RWPE2 (cell line): ENCODE data around the gene TSPAN19.

ENCODE experiments used
- ATAC-seq: fragments of 200-7000 bp; cut with Tn5 transposase; 3 replicates; pipeline ENCODE4 v1.9.1; 2021; ENCODE audit warnings: low read depth
- DNase-seq: peaks from one replicate; pipeline ENCODE4 v3.0.0-alpha.2; 2020; ENCODE audit warnings: low spot score
- H3K27ac ChIP-seq: fragments of 450-650 bp; 2 replicates; pipeline ENCODE4 v1.5.1; 2017; ENCODE audit warnings: mild to moderate bottlenecking; ENCODE audit not compliant: poor library complexity, severe bottlenecking
- H3K27me3 ChIP-seq: fragments of 250-450 bp; sonication (Bioruptor Pico); 2 replicates; pipeline ENCODE4 v1.5.1; 2021; ENCODE audit warnings: mild to moderate bottlenecking, moderate library complexity; ENCODE audit not compliant: insufficient read depth, poor library complexity, severe bottlenecking
- H3K36me3 ChIP-seq: fragments of 250-450 bp; sonication (Bioruptor Pico); 2 replicates; pipeline ENCODE4 v1.5.1; 2020; ENCODE audit warnings: low read depth, mild to moderate bottlenecking, moderate library complexity
- H3K4me1 ChIP-seq: fragments of 250-450 bp; sonication (Bioruptor Pico); 2 replicates; pipeline ENCODE4 v1.5.1; 2021; ENCODE audit warnings: mild to moderate bottlenecking, moderate library complexity; ENCODE audit not compliant: insufficient read depth, poor library complexity, severe bottlenecking
- H3K4me3 ChIP-seq: fragments of 250-450 bp; sonication (Bioruptor Pico); 2 replicates; pipeline ENCODE4 v1.5.1; 2021; ENCODE audit warnings: mild to moderate bottlenecking, moderate library complexity; ENCODE audit not compliant: severe bottlenecking
- H3K9me3 ChIP-seq: fragments of 250-450 bp; sonication (Bioruptor Pico); 2 replicates; pipeline ENCODE4 v1.5.1; 2021; ENCODE audit warnings: mild to moderate bottlenecking, moderate library complexity; ENCODE audit not compliant: severe bottlenecking
- TF ChIP-seq, protein P1 (sequence below): fragments of 450-650 bp; IDR thresholded peaks from one replicate; pipeline ENCODE4 v1.5.1; 2017; ENCODE audit warnings: mild to moderate bottlenecking, moderate library complexity; ENCODE audit not compliant: poor library complexity, severe bottlenecking

Gene TSPAN19

DNA sequence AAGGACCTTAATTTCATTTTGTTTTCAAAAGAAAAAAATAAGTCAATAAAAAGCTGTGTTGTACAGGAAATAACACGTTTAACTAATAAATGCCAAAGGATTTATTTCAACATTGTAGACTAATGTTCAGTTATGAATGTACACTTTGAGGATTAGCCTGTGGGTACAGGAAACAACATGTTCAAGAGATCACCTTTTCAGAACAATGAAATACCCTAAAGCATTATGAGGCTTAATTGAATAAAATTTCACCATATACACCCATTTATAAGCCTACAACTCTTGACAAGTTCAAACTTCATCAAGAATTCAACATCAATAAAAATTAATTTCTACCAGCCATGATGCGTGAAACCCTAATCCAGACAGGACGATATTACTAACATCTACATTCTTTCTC is 66.9 kb downstream of the TSPAN19 start:
- Histone ChIP-seq H3K9me3 (no peaks in the 10 kb centered on the region), H3K4me1 (peaks cover 17% of the 10 kb centered on the region), H3K36me3 (no peaks in the 10 kb centered on the region), H3K27ac (peak overlapping the region; percentile 50), H3K4me3 (no peak overlapping the region), H3K27me3 (no peaks in the 10 kb centered on the region)
- DNase-seq = no peak
- TF ChIP-seq, protein P1, sequence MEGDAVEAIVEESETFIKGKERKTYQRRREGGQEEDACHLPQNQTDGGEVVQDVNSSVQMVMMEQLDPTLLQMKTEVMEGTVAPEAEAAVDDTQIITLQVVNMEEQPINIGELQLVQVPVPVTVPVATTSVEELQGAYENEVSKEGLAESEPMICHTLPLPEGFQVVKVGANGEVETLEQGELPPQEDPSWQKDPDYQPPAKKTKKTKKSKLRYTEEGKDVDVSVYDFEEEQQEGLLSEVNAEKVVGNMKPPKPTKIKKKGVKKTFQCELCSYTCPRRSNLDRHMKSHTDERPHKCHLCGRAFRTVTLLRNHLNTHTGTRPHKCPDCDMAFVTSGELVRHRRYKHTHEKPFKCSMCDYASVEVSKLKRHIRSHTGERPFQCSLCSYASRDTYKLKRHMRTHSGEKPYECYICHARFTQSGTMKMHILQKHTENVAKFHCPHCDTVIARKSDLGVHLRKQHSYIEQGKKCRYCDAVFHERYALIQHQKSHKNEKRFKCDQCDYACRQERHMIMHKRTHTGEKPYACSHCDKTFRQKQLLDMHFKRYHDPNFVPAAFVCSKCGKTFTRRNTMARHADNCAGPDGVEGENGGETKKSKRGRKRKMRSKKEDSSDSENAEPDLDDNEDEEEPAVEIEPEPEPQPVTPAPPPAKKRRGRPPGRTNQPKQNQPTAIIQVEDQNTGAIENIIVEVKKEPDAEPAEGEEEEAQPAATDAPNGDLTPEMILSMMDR = no peak
- ATAC-seq = peak; percentile 78
